RWPE2 (cell line): ENCODE results near the gene NSD2.

ENCODE experiments used
- ATAC-seq: fragments of 200-7000 bp; cut with Tn5 transposase; 3 replicates; pipeline ENCODE4 v1.9.1; 2021; ENCODE audit warnings: low read depth
- DNase-seq: peaks from one replicate; pipeline ENCODE4 v3.0.0-alpha.2; 2020; ENCODE audit warnings: low spot score
- H3K27ac ChIP-seq: fragments of 450-650 bp; 2 replicates; pipeline ENCODE4 v1.5.1; 2017; ENCODE audit warnings: mild to moderate bottlenecking; ENCODE audit not compliant: poor library complexity, severe bottlenecking
- H3K27me3 ChIP-seq: fragments of 250-450 bp; sonication (Bioruptor Pico); 2 replicates; pipeline ENCODE4 v1.5.1; 2021; ENCODE audit warnings: mild to moderate bottlenecking, moderate library complexity; ENCODE audit not compliant: insufficient read depth, poor library complexity, severe bottlenecking
- H3K36me3 ChIP-seq: fragments of 250-450 bp; sonication (Bioruptor Pico); 2 replicates; pipeline ENCODE4 v1.5.1; 2020; ENCODE audit warnings: low read depth, mild to moderate bottlenecking, moderate library complexity
- H3K4me1 ChIP-seq: fragments of 250-450 bp; sonication (Bioruptor Pico); 2 replicates; pipeline ENCODE4 v1.5.1; 2021; ENCODE audit warnings: mild to moderate bottlenecking, moderate library complexity; ENCODE audit not compliant: insufficient read depth, poor library complexity, severe bottlenecking
- H3K4me3 ChIP-seq: fragments of 250-450 bp; sonication (Bioruptor Pico); 2 replicates; pipeline ENCODE4 v1.5.1; 2021; ENCODE audit warnings: mild to moderate bottlenecking, moderate library complexity; ENCODE audit not compliant: severe bottlenecking
- H3K9me3 ChIP-seq: fragments of 250-450 bp; sonication (Bioruptor Pico); 2 replicates; pipeline ENCODE4 v1.5.1; 2021; ENCODE audit warnings: mild to moderate bottlenecking, moderate library complexity; ENCODE audit not compliant: severe bottlenecking
- CTCF ChIP-seq: fragments of 450-650 bp; IDR thresholded peaks from one replicate; pipeline ENCODE4 v1.5.1; 2017; ENCODE audit warnings: mild to moderate bottlenecking, moderate library complexity; ENCODE audit not compliant: poor library complexity, severe bottlenecking

NSD2 gene

GRCh38 chr4:1836650-1837049 lies 34.5 kb upstream of the NSD2 start:
- no peak for ATAC-seq
- peaks cover 86% of the 10 kb centered on the region for H3K36me3 ChIP-seq

GRCh38 chr4:1837069-1837468 lies 34.1 kb upstream of the NSD2 start:
- ATAC-seq, result no peak
- Histone ChIP-seq H3K27me3 (no peaks in the 10 kb centered on the region), H3K27ac (no peak overlapping the region), H3K4me3 (no peak overlapping the region), H3K9me3 (no peaks in the 10 kb centered on the region), H3K4me1 (no peaks in the 10 kb centered on the region), H3K36me3 (peaks cover 85% of the 10 kb centered on the region)
- no peak for TF ChIP-seq CTCF
- DNase-seq, result no peak

More at GRCh38 chr4:1836650-1837049, 34.5 kb upstream of the NSD2 start:
- Histone ChIP-seq H3K27me3 (no peaks in the 10 kb centered on the region), H3K4me1 (no peaks in the 10 kb centered on the region), H3K27ac (no peak overlapping the region), H3K9me3 (no peaks in the 10 kb centered on the region), H3K4me3 (no peak overlapping the region)
- no peak for DNase-seq
- no peak for TF ChIP-seq CTCF

GRCh38 chr4:1839282-1839681 lies 31.9 kb upstream of the NSD2 start:
- Histone ChIP-seq H3K9me3 (no peaks in the 10 kb centered on the region), H3K27ac (no peak overlapping the region), H3K36me3 (peaks cover 93% of the 10 kb centered on the region), H3K4me3 (no peak overlapping the region), H3K27me3 (no peaks in the 10 kb centered on the region), H3K4me1 (no peaks in the 10 kb centered on the region)
- DNase-seq, result no peak
- no peak for ATAC-seq
- TF ChIP-seq CTCF, result no peak

- ATAC-seq, result no peak
- peaks cover 90% of the 10 kb centered on the region for H3K36me3 ChIP-seq
Measured at GRCh38 chr4:1841201-1841886, 29.8 kb upstream of the NSD2 start.

More at GRCh38 chr4:1841201-1841886, 29.8 kb upstream of the NSD2 start:
- Histone ChIP-seq H3K4me3 (no peak overlapping the region), H3K4me1 (no peaks in the 10 kb centered on the region), H3K27ac (no peak overlapping the region), H3K27me3 (no peaks in the 10 kb centered on the region), H3K9me3 (no peaks in the 10 kb centered on the region)
- TF ChIP-seq CTCF, result no peak
- DNase-seq, result no peak
